Astrocyte (in vitro differentiated cells and primary cell): ENCODE measurements around the gene NSMCE3.

ENCODE experiments used
- CTCF ChIP-seq: IDR thresholded peaks from 2 replicates; pipeline ENCODE4 v1.5.1; 2011; ENCODE audit warnings: low read depth, mild to moderate bottlenecking, inconsistent platforms, low read length, moderate library complexity; ENCODE audit not compliant: insufficient read depth
- EZH2 ChIP-seq: IDR thresholded peaks from 2 replicates; pipeline ENCODE4 v1.6.1; 2012; ENCODE audit warnings: mild to moderate bottlenecking, low read length, inconsistent platforms; ENCODE audit not compliant: insufficient read depth

GRCh38 chr15:29216955-29217354, 52.7 kb downstream of the NSMCE3 start:
- TF ChIP-seq CTCF (no peak), EZH2 (no peak)
